Measurements from ENCODE around the gene CFAP74. TPM values are rescaled to one million over a fixed set of nuclear protein-coding genes. Genes with fewer than 3 reads are reported as not detected.

CFAP74 gene
- total RNA-seq, 1 donor from 2014 or later, result not detected

DNA sequence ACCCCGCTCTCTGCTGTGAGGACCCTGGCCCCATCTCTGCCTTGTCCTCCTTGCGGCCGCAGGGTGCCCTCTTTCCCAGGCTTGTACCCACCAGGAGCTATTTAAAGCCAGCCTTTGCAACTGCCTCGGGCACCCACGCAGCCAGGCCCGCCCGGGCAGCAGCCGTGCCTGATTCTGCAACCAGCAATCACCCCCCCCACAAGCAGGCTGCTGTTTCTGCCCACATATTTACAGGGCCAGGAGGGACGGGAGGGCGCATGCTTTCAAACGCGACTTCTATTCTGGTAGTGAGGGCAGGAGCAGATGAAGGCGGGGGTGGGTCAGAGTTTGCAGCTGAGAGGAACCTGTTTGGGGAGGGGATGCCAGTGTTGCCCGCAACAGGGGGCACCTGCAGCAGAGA, 29.2 kb upstream of the CFAP74 start:
- Mint-ChIP-seq H3K27ac (ENCODE audit: unreplicated experiment) (no peak overlapping the region), H3K4me3 (ENCODE audit: unreplicated experiment) (no peak overlapping the region), H3K36me3 (ENCODE audit: unreplicated experiment) (no peaks in the 10 kb centered on the region)

DNA sequence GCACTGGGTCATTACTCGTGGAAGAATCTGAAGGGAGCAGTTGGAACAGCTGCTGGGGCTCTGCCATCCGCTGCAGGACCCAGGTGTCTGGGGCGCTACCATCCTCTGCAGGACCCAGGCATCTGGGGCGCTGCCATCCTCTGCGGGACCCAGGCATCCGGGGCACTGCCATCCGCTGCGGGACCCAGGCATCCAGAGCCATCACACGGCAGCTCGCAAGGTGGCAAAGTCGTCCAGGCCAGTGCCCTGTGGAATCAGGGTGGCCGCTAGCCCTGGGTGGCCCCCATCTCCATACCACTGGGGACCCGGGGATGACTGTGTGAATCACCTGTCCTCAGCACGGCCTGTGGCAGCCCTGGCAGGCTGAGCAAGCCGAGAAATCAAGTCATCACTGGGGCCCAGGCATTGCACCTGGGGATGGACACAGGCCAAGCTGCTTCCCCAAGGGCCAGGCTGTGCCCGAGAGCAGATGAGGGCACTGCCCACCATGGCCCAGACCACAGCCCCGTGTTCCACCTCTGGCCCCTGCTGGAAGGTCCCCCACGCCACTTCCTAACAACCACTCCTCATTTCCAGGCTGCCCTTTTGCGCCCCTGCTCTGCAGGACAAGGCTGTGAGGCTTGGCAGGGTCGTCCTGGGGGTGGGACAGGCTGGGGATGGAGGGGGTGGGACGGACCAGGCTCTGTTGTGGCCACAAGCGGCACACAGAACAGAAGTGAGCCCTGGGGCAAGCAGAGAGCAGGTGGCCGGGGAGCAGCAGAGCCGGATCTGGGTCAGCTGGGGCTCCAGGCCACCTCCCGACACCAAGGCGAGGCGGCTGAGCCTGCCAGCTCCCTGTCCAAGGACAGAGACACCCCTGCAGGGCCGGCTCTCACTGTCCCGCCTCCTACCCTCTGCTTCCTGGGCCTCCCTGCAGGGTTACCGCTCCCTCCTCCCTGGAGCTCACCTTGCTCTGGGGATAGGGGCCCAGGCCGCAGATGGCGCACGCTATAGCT, 28.3 kb upstream of the CFAP74 start:
- TF ChIP-seq, protein P1, sequence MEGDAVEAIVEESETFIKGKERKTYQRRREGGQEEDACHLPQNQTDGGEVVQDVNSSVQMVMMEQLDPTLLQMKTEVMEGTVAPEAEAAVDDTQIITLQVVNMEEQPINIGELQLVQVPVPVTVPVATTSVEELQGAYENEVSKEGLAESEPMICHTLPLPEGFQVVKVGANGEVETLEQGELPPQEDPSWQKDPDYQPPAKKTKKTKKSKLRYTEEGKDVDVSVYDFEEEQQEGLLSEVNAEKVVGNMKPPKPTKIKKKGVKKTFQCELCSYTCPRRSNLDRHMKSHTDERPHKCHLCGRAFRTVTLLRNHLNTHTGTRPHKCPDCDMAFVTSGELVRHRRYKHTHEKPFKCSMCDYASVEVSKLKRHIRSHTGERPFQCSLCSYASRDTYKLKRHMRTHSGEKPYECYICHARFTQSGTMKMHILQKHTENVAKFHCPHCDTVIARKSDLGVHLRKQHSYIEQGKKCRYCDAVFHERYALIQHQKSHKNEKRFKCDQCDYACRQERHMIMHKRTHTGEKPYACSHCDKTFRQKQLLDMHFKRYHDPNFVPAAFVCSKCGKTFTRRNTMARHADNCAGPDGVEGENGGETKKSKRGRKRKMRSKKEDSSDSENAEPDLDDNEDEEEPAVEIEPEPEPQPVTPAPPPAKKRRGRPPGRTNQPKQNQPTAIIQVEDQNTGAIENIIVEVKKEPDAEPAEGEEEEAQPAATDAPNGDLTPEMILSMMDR (IDR thresholded peaks at IDR 0.05), result no peak
- no peaks in the 10 kb centered on the region for H3K36me3 Mint-ChIP-seq (ENCODE audit: unreplicated experiment)
- H3K4me1 Mint-ChIP-seq (ENCODE audit: unreplicated experiment), result no peaks in the 10 kb centered on the region
- DNase-seq (ENCODE audit: extremely low spot score, unreplicated experiment), result no peak
- no peak overlapping the region for H3K27ac Mint-ChIP-seq (ENCODE audit: unreplicated experiment)
- no peaks in the 10 kb centered on the region for H3K9me3 Mint-ChIP-seq (ENCODE audit: unreplicated experiment)
- H3K4me3 Mint-ChIP-seq (ENCODE audit: unreplicated experiment), result no peak overlapping the region
- H3K27me3 Mint-ChIP-seq (ENCODE audit: unreplicated experiment), result peaks cover 12% of the 10 kb centered on the region

More for the DNA sequence above, 29.2 kb upstream of the CFAP74 start:
- no peak for DNase-seq (ENCODE audit: extremely low spot score, unreplicated experiment)
- H3K4me1 Mint-ChIP-seq (ENCODE audit: unreplicated experiment), result no peaks in the 10 kb centered on the region
- no peaks in the 10 kb centered on the region for H3K9me3 Mint-ChIP-seq (ENCODE audit: unreplicated experiment)
- peaks cover 14% of the 10 kb centered on the region for H3K27me3 Mint-ChIP-seq (ENCODE audit: unreplicated experiment)
- TF ChIP-seq, protein P1 (IDR thresholded peaks at IDR 0.05), result no peak

DNA sequence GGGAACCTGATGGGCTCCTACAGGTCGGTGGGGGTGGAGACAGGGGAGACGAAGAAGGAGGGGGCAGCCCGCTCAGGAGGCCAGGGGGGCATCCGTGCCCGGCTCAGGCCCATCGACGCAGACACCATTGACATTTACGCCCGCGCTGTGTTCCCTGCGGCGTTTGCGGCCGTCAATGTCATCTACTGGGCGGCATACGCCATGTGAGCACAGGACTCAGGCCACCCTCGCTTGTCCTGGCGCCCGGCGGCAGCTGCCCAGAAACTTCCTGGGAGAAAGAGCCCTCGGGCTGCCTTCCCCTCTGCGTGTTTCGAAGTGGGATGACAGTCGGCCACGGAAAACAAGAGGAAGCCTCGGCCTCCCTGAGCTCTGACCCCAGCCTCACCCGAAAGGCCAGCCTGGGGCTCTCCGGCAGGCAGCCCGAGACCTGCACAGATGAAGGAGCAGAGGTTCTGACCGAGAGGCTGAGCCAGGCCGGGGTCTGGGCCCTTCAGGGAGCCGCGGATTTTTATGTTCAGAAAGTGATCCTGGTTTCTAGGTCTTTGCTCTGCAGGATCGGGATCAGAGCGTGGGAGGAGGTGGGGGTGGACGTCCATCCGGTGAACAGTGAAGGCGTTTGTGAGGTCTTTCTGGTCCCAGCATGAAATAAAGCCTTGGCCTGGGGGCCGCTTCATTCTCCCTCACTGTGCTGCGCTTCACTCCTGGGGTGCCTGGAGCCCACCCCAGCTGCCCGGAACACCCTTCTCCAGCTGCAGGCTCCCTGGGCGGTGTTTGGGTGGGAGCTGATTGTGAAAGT, 26.7 kb upstream of the CFAP74 start:
- no peak overlapping the region for H3K4me3 Mint-ChIP-seq (ENCODE audit: unreplicated experiment)
- peaks cover 12% of the 10 kb centered on the region for H3K27me3 Mint-ChIP-seq (ENCODE audit: unreplicated experiment)

DNA sequence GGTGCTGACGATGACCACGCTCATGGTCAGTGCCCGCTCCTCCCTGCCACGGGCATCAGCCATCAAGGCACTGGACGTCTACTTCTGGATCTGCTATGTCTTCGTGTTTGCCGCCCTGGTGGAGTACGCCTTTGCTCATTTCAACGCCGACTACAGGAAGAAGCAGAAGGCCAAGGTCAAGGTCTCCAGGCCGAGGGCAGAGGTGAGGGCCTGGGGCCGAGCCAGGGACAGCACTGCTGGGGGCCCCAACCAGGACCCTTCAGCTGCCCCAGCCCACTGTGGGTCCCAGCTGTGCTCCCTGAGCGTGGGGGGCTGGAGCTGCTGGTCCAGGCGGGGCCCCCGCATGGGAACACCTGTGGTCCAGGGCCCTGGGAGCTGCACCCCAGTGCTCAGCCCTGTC, 26.0 kb upstream of the CFAP74 start:
- peaks cover 12% of the 10 kb centered on the region for H3K27me3 Mint-ChIP-seq (ENCODE audit: unreplicated experiment)
- H3K27ac Mint-ChIP-seq (ENCODE audit: unreplicated experiment), result no peak overlapping the region
- no peaks in the 10 kb centered on the region for H3K36me3 Mint-ChIP-seq (ENCODE audit: unreplicated experiment)
- no peak overlapping the region for H3K4me3 Mint-ChIP-seq (ENCODE audit: unreplicated experiment)
- no peaks in the 10 kb centered on the region for H3K4me1 Mint-ChIP-seq (ENCODE audit: unreplicated experiment)
- no peak for DNase-seq (ENCODE audit: extremely low spot score, unreplicated experiment)
- no peaks in the 10 kb centered on the region for H3K9me3 Mint-ChIP-seq (ENCODE audit: unreplicated experiment)
- TF ChIP-seq, protein P1 (IDR thresholded peaks at IDR 0.05), result no peak

More for the DNA sequence above, 26.7 kb upstream of the CFAP74 start:
- Mint-ChIP-seq H3K9me3 (ENCODE audit: unreplicated experiment) (no peaks in the 10 kb centered on the region), H3K36me3 (ENCODE audit: unreplicated experiment) (no peaks in the 10 kb centered on the region), H3K4me1 (ENCODE audit: unreplicated experiment) (no peaks in the 10 kb centered on the region), H3K27ac (ENCODE audit: unreplicated experiment) (no peak overlapping the region)
- TF ChIP-seq, protein P1 (IDR thresholded peaks at IDR 0.05), result no peak
- DNase-seq (ENCODE audit: extremely low spot score, unreplicated experiment), result no peak
